Activated naive CD8-positive, alpha-beta T cell (primary cell): ENCODE results near the gene NLGN1.
"Not testable (repeated sequence)": the region's sequence is repeated elsewhere in the genome, so short reads cannot be mapped to it uniquely, and the experiment has no call there.

Source experiments
- H3K27ac Mint-ChIP-seq: one replicate; pipeline ENCODE4 v1.8.0; 2021; ENCODE audit warnings: mixed read lengths
- H3K27me3 Mint-ChIP-seq: one replicate; pipeline ENCODE4 v1.8.0; 2021; ENCODE audit warnings: mixed read lengths
- H3K36me3 Mint-ChIP-seq: one replicate; pipeline ENCODE4 v1.8.0; 2021; ENCODE audit warnings: mixed read lengths
- H3K4me1 Mint-ChIP-seq: one replicate; pipeline ENCODE4 v1.8.0; 2021; ENCODE audit warnings: low read depth, mixed read lengths
- H3K4me3 Mint-ChIP-seq: one replicate; pipeline ENCODE4 v1.8.0; 2021; ENCODE audit warnings: mild to moderate bottlenecking, mixed read lengths
- H3K9me3 Mint-ChIP-seq: one replicate; pipeline ENCODE4 v1.8.0; 2021; ENCODE audit warnings: low read depth, mixed read lengths

The NLGN1 gene

GRCh38 chr3:173567997-173568396, 170.5 kb downstream of the NLGN1 start:
- no peak overlapping the region for H3K4me3 Mint-ChIP-seq
- H3K9me3 Mint-ChIP-seq: peaks cover 8% of the 10 kb centered on the region
- H3K4me1 Mint-ChIP-seq: no peaks in the 10 kb centered on the region
- no peaks in the 10 kb centered on the region for H3K36me3 Mint-ChIP-seq
- no peaks in the 10 kb centered on the region for H3K27me3 Mint-ChIP-seq
- no peak overlapping the region for H3K27ac Mint-ChIP-seq

DNA sequence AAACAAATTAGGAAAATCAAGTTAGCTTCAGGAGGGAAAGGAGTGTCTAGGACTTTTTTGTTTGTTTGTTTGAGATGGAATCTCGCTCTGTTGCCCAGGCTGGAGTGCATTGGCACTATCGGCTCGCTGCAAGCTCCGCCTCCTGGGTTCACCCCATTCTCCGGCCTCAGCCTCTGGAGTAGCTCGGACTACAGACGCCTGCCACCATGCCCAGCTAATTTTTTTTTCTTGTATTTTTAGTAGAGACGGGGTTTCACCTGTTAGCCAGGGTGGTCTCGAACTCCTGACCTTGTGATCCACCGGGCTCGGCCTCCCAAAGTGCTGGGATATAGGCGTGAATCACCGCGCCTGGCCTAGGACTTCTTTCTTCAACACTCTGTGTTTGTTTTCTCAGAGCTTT, 171.1 kb downstream of the NLGN1 start:
- H3K4me1 Mint-ChIP-seq: no peaks in the 10 kb centered on the region
- H3K27ac Mint-ChIP-seq: no peak overlapping the region
- peaks cover 8% of the 10 kb centered on the region for H3K9me3 Mint-ChIP-seq
- no peaks in the 10 kb centered on the region for H3K27me3 Mint-ChIP-seq
- no peak overlapping the region for H3K4me3 Mint-ChIP-seq
- no peaks in the 10 kb centered on the region for H3K36me3 Mint-ChIP-seq

DNA sequence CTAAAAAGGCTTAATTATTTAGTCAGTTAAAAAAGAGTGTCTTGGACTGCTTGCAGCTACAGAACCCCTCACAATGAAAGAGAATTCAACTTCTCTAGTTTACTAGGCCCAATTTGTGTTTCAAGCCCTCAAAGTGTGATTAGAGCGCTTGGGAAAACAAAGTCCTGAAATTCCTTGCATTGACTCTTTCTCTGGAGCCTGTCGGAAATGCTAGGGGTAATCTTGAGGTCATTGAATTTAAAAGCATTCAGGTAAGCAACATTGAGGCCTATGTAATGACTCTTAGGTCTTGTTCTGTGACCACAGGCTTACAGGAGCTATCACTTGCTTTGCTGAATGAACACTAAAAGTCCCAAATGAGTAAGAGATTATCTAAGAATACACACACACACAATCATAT, 186.0 kb downstream of the NLGN1 start:
- H3K9me3 Mint-ChIP-seq: no peaks in the 10 kb centered on the region
- H3K4me3 Mint-ChIP-seq: no peak overlapping the region
- peaks cover 22% of the 10 kb centered on the region for H3K27me3 Mint-ChIP-seq
- H3K27ac Mint-ChIP-seq: no peak overlapping the region
- peaks cover 14% of the 10 kb centered on the region for H3K4me1 Mint-ChIP-seq
- no peaks in the 10 kb centered on the region for H3K36me3 Mint-ChIP-seq

- H3K27ac Mint-ChIP-seq: no peak overlapping the region
- no peaks in the 10 kb centered on the region for H3K9me3 Mint-ChIP-seq
- H3K4me3 Mint-ChIP-seq: no peak overlapping the region
- H3K36me3 Mint-ChIP-seq: no peaks in the 10 kb centered on the region
- H3K27me3 Mint-ChIP-seq: peaks cover 22% of the 10 kb centered on the region
- peaks cover 14% of the 10 kb centered on the region for H3K4me1 Mint-ChIP-seq
Observed at GRCh38 chr3:173584093-173584837, 186.7 kb downstream of the NLGN1 start.

DNA sequence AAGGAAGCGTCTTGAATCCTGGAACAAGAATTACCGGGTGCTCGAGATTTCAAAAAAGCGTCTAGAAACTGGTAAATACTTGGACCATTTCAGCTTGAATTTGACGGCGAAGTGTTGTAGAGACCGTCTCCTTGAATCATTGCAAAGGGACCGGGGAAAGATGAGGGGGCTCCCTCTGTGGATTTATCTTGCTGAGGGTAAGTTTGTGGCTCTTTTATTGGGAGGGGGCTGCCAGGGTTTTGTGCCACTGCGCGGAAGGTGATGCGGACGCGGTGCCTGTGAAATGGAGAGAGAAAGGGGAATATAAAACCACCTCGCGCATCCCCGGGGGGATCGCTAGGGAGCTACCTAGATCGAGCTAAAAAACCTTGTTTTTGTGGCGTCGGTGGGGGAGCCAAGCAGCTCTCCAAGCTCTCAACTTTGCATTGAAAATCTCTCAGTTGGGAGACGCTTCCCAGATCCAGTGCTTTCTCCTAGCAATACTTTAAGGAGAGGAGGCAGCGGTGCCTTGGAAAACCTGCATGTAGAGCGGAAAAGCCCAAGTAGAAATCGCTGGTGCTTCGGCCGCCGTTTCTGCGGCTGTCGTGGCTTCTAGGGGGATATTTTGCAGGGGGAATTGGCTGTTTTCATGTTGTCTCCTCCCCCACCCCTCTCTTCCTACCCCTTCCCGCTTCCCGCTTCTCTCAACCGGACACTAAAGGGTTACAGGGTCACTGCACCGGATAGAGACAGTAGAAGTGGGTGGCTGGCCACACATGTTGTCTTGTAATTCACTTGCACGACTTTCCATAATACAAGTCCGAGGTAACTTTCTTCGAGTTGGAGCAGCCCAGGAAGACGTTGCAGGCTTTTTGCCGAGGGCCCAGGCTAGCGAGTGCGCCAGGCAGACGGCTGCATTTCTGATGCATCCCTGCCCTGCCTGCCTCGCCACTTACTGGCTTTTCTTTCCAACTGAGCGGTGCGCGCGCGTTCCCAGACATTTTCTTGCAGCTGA, 187.6 kb downstream of the NLGN1 start:
- H3K4me3 Mint-ChIP-seq: no peak overlapping the region
- peaks cover 14% of the 10 kb centered on the region for H3K4me1 Mint-ChIP-seq
- H3K9me3 Mint-ChIP-seq: no peaks in the 10 kb centered on the region

GRCh38 chr3:173586166-173586565, 188.6 kb downstream of the NLGN1 start:
- no peaks in the 10 kb centered on the region for H3K36me3 Mint-ChIP-seq
- no peaks in the 10 kb centered on the region for H3K9me3 Mint-ChIP-seq
- peaks cover 24% of the 10 kb centered on the region for H3K27me3 Mint-ChIP-seq
- H3K27ac Mint-ChIP-seq: no peak overlapping the region
- H3K4me1 Mint-ChIP-seq: peaks cover 14% of the 10 kb centered on the region
- H3K4me3 Mint-ChIP-seq: no peak overlapping the region

More for the DNA sequence above, 187.6 kb downstream of the NLGN1 start:
- Mint-ChIP-seq H3K27me3 (peaks cover 23% of the 10 kb centered on the region), H3K36me3 (no peaks in the 10 kb centered on the region), H3K27ac (no peak overlapping the region)

GRCh38 chr3:173587055-173587454, 189.5 kb downstream of the NLGN1 start:
- Mint-ChIP-seq H3K36me3 (no peaks in the 10 kb centered on the region), H3K27me3 (peaks cover 24% of the 10 kb centered on the region), H3K9me3 (no peaks in the 10 kb centered on the region), H3K4me3 (no peak overlapping the region), H3K4me1 (peaks cover 14% of the 10 kb centered on the region), H3K27ac (no peak overlapping the region)

GRCh38 chr3:173588556-173588955, 191.0 kb downstream of the NLGN1 start:
- no peaks in the 10 kb centered on the region for H3K36me3 Mint-ChIP-seq
- H3K4me3 Mint-ChIP-seq: no peak overlapping the region
- no peak overlapping the region for H3K27ac Mint-ChIP-seq
- peaks cover 24% of the 10 kb centered on the region for H3K27me3 Mint-ChIP-seq
- peaks cover 14% of the 10 kb centered on the region for H3K4me1 Mint-ChIP-seq
- H3K9me3 Mint-ChIP-seq: no peaks in the 10 kb centered on the region

DNA sequence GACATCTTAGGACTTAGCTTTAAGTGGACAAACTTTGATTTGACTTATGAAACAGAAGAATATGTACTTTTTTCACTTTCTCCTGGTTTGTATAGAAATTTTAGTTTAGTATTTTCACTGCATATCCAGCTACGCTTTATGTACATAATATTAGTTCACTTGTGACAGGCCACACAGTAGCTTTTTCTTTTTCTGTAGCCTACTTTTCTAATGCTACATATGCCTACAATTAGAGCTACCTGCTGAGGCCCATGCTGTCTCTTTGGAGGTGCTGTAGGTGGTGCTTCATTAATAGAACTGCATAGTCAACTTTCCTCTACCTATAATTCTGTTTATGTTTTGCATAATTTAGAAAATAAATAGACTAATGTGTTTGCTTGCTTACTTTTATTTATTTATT, 191.6 kb downstream of the NLGN1 start:
- peaks cover 20% of the 10 kb centered on the region for H3K27me3 Mint-ChIP-seq
- no peak overlapping the region for H3K27ac Mint-ChIP-seq
- no peaks in the 10 kb centered on the region for H3K36me3 Mint-ChIP-seq
- peaks cover 13% of the 10 kb centered on the region for H3K4me1 Mint-ChIP-seq
- H3K9me3 Mint-ChIP-seq: no peaks in the 10 kb centered on the region
- H3K4me3 Mint-ChIP-seq: no peak overlapping the region

DNA sequence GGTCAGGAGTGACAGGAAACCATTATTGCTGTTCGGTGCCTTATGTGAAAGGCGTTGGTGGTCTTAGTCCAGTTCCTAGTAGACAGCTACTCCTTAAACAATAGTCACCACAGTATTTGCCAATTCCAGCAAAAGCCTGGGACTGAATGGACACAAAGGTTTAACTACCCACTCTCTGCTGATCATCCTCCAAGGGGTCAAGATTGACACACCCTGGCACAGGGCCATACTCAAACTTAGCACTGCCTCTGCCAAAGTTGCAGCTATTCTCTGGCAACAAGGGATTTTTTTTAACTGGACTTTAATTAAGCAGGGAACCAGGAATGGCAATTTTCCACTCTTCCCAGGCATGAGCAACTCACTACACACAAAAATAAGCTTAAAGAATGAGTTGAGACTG, 193.9 kb downstream of the NLGN1 start:
- Mint-ChIP-seq H3K36me3 (no peaks in the 10 kb centered on the region), H3K27ac (no peak overlapping the region), H3K9me3 (no peaks in the 10 kb centered on the region), H3K4me3 (no peak overlapping the region), H3K4me1 (no peaks in the 10 kb centered on the region), H3K27me3 (peaks cover 2% of the 10 kb centered on the region)

DNA sequence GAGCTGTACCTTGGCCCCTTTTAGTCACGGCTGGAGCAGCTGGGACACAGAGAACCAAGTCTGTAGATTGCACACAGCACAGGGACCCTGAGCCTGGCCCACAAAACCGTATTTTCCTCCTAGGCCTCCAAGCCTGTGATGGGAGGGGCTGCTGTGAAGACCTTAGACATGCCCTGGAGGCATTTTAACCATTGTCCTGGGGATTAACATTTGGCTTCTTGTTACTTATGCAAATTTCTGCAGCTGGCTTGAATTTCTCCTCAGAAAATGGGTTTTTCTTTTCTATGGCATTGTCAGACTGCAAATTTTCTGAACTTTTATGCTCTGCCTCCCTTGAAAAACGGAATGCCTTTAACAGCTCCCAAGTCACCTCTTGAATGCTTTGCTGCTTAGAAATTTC, 197.3 kb downstream of the NLGN1 start:
- not testable (repeated sequence) for H3K4me1 Mint-ChIP-seq, H3K27ac Mint-ChIP-seq, H3K36me3 Mint-ChIP-seq, H3K27me3 Mint-ChIP-seq, H3K9me3 Mint-ChIP-seq, H3K4me3 Mint-ChIP-seq

GRCh38 chr3:173599673-173600072, 202.1 kb downstream of the NLGN1 start:
- no peaks in the 10 kb centered on the region for H3K9me3 Mint-ChIP-seq
- no peaks in the 10 kb centered on the region for H3K36me3 Mint-ChIP-seq
- H3K4me3 Mint-ChIP-seq: no peak overlapping the region
- H3K4me1 Mint-ChIP-seq: no peaks in the 10 kb centered on the region
- H3K27me3 Mint-ChIP-seq: no peaks in the 10 kb centered on the region
- H3K27ac Mint-ChIP-seq: no peak overlapping the region

DNA sequence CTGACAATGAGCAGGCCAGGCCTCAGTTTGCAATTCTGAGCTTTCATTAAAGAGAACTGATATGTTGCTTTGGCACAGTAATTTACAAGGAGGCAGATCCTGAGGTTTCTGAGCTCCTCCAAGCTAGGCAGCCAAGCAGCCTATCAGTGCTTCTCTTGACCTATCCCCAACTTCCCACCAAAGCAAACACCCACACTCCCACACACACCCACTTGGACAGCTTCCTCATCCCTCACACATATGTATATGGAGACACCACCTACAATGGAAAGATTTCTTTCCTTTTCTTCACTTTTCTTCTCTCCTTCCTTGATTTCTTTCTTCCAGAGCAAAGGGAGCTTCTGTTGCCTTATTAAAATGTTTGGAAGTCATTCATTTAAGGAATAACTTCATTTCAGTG, 217.0 kb downstream of the NLGN1 start:
- Mint-ChIP-seq H3K36me3 (no peaks in the 10 kb centered on the region), H3K9me3 (peaks cover 7% of the 10 kb centered on the region), H3K27me3 (no peaks in the 10 kb centered on the region)

DNA sequence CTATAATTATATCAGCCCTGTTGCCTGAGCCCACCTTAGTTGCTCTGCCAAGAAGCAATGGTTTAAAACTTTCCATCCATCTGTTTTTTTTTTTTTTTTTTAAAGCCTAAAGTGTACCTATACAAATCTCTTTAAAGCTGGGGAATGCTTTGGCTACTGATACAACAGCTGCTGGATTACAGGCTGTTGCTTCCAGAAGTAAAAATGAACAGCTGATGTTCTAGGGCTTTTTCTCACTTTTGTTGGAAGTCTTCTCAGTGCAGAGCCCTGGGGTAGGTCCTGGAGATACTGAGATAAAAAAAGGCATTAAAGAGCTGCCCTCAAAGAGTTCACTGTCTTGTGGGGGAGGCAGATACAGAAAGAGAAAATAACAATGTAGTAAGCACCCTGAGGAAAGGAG, 218.1 kb downstream of the NLGN1 start:
- Mint-ChIP-seq H3K27ac (no peak overlapping the region), H3K27me3 (no peaks in the 10 kb centered on the region), H3K9me3 (peaks cover 7% of the 10 kb centered on the region), H3K36me3 (no peaks in the 10 kb centered on the region), H3K4me3 (no peak overlapping the region), H3K4me1 (no peaks in the 10 kb centered on the region)

More for the DNA sequence above, 217.0 kb downstream of the NLGN1 start:
- no peak overlapping the region for H3K4me3 Mint-ChIP-seq
- H3K27ac Mint-ChIP-seq: no peak overlapping the region
- no peaks in the 10 kb centered on the region for H3K4me1 Mint-ChIP-seq

DNA sequence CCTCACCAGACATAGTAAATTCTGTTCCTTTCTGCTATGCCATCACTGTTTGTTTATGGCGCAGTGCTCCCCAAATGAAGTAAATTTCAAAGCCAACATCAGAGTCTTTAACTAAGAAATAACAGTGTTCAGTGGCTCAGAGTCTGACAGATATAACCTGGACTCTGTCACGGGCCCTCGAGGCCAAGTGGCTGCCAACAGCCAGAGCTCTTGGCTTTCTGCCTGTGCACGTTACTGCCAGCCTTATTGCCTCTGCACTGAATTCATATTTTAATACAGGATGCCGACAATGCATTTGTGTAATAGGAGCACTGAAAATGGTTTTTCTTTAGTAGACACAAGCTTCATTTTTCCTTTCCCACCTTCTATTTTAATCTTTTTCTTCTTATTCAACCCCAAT, 219.9 kb downstream of the NLGN1 start:
- no peaks in the 10 kb centered on the region for H3K4me1 Mint-ChIP-seq
- H3K27ac Mint-ChIP-seq: no peak overlapping the region
- no peak overlapping the region for H3K4me3 Mint-ChIP-seq
- no peaks in the 10 kb centered on the region for H3K36me3 Mint-ChIP-seq
- H3K27me3 Mint-ChIP-seq: no peaks in the 10 kb centered on the region
- peaks cover 7% of the 10 kb centered on the region for H3K9me3 Mint-ChIP-seq
